Fibroblast of mammary gland (primary cell): ENCODE measurements around the gene HGFAC.

Source experiments
- DNase-seq: peaks from one replicate; pipeline ENCODE4 v3.0.0-alpha.2; 2010; ENCODE audit warnings: low read depth
- H3K4me3 ChIP-seq: 2 replicates; pipeline ENCODE4 v1.5.1; 2011; ENCODE audit warnings: low read depth, mild to moderate bottlenecking, low read length, moderate library complexity; ENCODE audit not compliant: control insufficient read depth
- TF ChIP-seq, protein P1 (sequence below): conservative IDR thresholded peaks from 2 replicates; pipeline ENCODE4 v1.5.1; 2011; ENCODE audit warnings: low read depth, low read length, inconsistent platforms; ENCODE audit not compliant: control insufficient read depth, insufficient read depth

HGFAC gene

DNA sequence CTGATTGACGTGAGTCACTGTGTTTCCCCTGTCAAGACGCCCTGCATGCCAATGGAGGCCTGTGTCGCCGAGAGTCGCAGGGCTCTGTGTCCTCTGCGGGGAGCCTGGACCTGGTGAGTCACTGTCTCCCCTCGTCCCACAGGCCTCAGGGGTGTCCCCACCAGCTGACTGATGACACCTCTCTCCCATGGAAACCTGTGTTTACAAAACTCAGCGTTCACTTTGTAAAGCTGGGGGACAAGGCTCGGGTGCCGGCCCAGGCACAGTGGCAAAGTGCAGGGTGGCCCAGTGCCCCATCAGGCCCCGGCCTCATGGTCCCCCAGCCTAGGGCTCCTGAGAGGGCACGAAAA lies 21.2 kb upstream of the HGFAC start:
- TF ChIP-seq, protein P1, sequence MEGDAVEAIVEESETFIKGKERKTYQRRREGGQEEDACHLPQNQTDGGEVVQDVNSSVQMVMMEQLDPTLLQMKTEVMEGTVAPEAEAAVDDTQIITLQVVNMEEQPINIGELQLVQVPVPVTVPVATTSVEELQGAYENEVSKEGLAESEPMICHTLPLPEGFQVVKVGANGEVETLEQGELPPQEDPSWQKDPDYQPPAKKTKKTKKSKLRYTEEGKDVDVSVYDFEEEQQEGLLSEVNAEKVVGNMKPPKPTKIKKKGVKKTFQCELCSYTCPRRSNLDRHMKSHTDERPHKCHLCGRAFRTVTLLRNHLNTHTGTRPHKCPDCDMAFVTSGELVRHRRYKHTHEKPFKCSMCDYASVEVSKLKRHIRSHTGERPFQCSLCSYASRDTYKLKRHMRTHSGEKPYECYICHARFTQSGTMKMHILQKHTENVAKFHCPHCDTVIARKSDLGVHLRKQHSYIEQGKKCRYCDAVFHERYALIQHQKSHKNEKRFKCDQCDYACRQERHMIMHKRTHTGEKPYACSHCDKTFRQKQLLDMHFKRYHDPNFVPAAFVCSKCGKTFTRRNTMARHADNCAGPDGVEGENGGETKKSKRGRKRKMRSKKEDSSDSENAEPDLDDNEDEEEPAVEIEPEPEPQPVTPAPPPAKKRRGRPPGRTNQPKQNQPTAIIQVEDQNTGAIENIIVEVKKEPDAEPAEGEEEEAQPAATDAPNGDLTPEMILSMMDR: no peak

DNA sequence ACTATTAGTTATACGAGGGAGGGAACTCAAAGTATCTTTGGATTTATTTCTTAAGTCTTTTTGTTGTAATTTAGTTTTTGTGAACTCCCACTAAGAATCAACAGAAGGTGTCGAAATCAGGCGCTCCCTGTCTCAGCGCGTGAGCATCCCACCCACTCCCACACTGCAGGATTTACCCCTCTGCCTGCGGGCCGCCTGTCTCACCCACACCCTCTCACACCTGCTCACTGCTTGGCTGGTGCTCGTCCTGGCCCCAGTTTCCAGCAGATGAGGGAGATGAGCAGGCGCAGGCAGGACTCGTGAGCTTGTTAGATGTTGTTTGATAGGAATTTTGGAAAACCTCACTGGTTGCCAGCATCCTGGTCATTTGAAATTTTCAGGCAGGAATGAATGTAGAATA lies 20.8 kb upstream of the HGFAC start:
- H3K4me3 ChIP-seq: no peak overlapping the region
- TF ChIP-seq, protein P1: no peak
- no peak for DNase-seq

More for the DNA sequence above, 21.2 kb upstream of the HGFAC start:
- no peak overlapping the region for H3K4me3 ChIP-seq
- no peak for DNase-seq

DNA sequence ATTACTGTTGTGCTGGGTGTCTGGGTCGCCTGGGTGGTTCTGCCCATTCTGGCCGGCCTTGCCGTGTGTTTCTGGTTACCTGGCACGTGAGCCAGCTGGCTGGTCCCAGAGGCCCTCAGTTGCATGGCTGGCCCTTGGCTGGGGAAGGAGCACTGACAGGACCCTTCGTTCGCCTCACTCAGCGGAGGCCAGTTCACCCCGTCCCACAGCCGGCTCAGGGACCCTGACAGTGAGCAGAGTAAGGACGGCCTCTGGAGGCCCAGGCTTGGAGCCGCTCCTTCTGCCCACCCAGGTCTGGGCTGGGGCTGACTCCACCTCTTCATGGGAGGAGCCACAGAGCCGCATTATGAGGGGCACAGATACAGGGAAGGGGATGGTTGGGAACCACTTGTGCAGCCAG lies 20.3 kb upstream of the HGFAC start:
- TF ChIP-seq, protein P1: no peak
- H3K4me3 ChIP-seq: no peak overlapping the region
- no peak for DNase-seq

DNA sequence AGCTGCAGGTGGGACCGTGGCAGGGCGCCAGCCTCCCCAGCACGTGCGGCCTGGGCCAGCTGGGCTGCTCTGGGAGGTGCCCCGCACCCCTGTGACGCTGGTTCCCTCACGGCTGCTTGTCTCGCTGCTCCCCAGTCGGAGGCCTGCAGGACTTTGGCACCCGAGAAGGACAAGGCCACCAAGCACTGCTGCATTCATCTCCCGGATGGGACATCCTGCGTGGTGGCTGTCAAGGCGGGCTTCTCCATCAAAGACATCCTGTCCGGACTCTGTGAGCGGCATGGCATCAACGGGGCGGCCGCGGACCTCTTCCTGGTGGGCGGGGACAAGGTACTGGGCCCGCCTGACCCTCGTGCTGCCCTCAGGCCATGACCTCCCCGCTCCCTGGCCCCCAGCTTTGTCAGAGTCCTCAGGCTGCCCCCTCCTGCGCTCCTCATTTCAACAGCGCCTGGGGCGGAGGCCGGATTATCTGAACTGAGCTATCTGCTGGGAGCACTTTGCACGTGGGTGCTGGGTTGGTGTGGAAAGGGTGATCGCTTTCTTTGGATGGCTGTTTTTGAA lies 19.4 kb upstream of the HGFAC start:
- H3K4me3 ChIP-seq: no peak overlapping the region
- no peak for DNase-seq
- TF ChIP-seq, protein P1: no peak

DNA sequence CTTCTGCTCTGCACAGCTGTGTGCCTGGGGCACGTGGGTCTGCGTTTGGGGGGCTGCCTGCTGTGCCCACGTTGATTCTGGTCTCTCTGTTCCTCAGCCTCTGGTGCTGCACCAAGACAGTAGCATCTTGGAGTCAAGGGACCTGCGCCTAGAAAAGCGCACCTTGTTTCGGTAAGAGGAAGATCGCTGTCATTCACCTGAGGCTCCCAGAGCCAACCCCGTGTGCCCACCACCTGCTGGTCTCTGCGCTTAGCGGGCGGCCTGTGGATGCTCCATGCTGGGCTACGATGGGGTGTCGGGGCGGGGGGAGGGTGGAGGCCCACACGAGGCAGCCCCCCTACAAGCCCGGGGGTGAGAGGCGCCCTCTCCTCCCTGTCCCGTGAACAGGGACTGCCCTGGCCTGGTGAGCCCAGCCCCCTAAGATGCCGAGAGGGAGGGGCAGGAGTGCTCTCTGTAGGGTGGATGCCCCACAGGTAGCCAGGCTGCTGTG lies 18.9 kb upstream of the HGFAC start:
- no peak for DNase-seq
- TF ChIP-seq, protein P1: no peak
- H3K4me3 ChIP-seq: no peak overlapping the region

DNA sequence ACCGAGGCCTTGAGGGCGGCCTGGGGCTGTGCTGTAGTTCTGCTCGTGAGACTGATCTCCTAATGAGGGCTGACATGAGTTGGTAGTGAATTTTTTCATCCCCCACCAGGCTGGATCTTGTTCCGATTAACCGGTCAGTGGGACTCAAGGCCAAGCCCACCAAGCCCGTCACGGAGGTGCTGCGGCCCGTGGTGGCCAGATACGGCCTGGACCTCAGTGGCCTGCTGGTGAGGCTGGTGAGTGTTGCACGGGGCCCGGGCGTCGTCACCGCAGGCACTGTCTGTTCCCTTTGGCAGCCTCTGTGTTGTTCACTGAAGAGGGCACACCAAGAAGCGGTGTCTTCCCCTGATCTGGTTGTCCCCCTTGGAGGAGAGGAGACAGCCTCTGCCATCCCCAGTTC lies 18.4 kb upstream of the HGFAC start:
- DNase-seq: no peak
- H3K4me3 ChIP-seq: no peak overlapping the region
- TF ChIP-seq, protein P1: no peak

DNA sequence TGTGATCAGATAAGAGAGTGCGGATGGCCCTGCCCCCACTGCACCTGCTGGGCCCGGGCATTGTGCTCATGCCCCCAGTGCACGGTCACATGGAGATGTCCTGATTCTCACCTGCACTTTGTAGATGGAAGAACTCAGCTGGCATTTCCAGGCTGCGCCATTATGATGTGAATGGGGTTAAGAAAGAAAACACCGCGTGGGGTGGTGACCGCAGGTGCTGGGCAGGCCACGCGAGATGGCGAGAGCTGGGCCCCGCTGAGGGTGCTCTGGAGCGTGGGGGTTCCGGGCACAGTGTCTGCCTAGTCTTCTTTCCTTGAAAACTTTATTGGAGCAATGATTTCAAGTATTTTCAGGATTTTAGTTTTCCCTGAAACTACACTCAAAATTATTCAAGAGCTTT lies 17.8 kb upstream of the HGFAC start:
- TF ChIP-seq, protein P1: no peak
- DNase-seq: no peak
- no peak overlapping the region for H3K4me3 ChIP-seq
